ENCODE results near the gene CRIM1.

CRIM1 gene

GRCh38 chr2:36405183-36405582, 49.6 kb downstream of the CRIM1 start:
- H3K9ac ChIP-seq (ENCODE audit: low read depth in 1 of 2, low read length in 2 of 2), result no peak overlapping the region
- no peaks in the 10 kb centered on the region for H3K9me3 ChIP-seq (ENCODE audit: control insufficient read depth in 2 of 2, low read length in 2 of 2)
- H3K36me3 ChIP-seq (ENCODE audit: control insufficient read depth in 2 of 2, insufficient read depth in 2 of 2, low read length in 2 of 2), result no peaks in the 10 kb centered on the region
- no peak overlapping the region for H3K27ac ChIP-seq (ENCODE audit: low read depth in 2 of 2, low read length in 2 of 2)
- H3K4me1 ChIP-seq (ENCODE audit: control insufficient read depth in 2 of 2, insufficient read depth in 2 of 2, low read length in 2 of 2), result peaks cover 0 to 2% of the 10 kb centered on the region in 2 donors
- H3K4me3 ChIP-seq (ENCODE audit: low read length in 2 of 2), result no peak overlapping the region
- H3K27me3 ChIP-seq (ENCODE audit: control insufficient read depth in 2 of 2, insufficient read depth in 2 of 2, low read length in 2 of 2), result no peaks in the 10 kb centered on the region

GRCh38 chr2:36406296-36406695, 50.7 kb downstream of the CRIM1 start:
- no peaks in the 10 kb centered on the region for H3K36me3 ChIP-seq (ENCODE audit: control insufficient read depth in 2 of 2, insufficient read depth in 2 of 2, low read length in 2 of 2)

GRCh38 chr2:36407413-36407812, 51.8 kb downstream of the CRIM1 start:
- no peaks in the 10 kb centered on the region for H3K36me3 ChIP-seq (ENCODE audit: control insufficient read depth in 2 of 2, insufficient read depth in 2 of 2, low read length in 2 of 2)
- no peak overlapping the region for H3K9ac ChIP-seq (ENCODE audit: low read depth in 1 of 2, low read length in 2 of 2)
- H3K9me3 ChIP-seq (ENCODE audit: control insufficient read depth in 2 of 2, low read length in 2 of 2), result no peaks in the 10 kb centered on the region
- H3K27ac ChIP-seq (ENCODE audit: low read depth in 2 of 2, low read length in 2 of 2), result no peak overlapping the region
- H3K4me1 ChIP-seq (ENCODE audit: control insufficient read depth in 2 of 2, insufficient read depth in 2 of 2, low read length in 2 of 2), result peaks cover 0 to 5% of the 10 kb centered on the region in 2 donors
- no peaks in the 10 kb centered on the region for H3K27me3 ChIP-seq (ENCODE audit: control insufficient read depth in 2 of 2, insufficient read depth in 2 of 2, low read length in 2 of 2)
- no peak overlapping the region for H3K4me3 ChIP-seq (ENCODE audit: low read length in 2 of 2)

More at GRCh38 chr2:36406296-36406695, 50.7 kb downstream of the CRIM1 start:
- H3K4me3 ChIP-seq (ENCODE audit: low read length in 2 of 2), result no peak overlapping the region
- no peak overlapping the region for H3K27ac ChIP-seq (ENCODE audit: low read depth in 2 of 2, low read length in 2 of 2)
- no peak overlapping the region for H3K9ac ChIP-seq (ENCODE audit: low read depth in 1 of 2, low read length in 2 of 2)
- H3K9me3 ChIP-seq (ENCODE audit: control insufficient read depth in 2 of 2, low read length in 2 of 2), result no peaks in the 10 kb centered on the region
- H3K4me1 ChIP-seq (ENCODE audit: control insufficient read depth in 2 of 2, insufficient read depth in 2 of 2, low read length in 2 of 2), result peaks cover 0 to 2% of the 10 kb centered on the region in 2 donors
- no peaks in the 10 kb centered on the region for H3K27me3 ChIP-seq (ENCODE audit: control insufficient read depth in 2 of 2, insufficient read depth in 2 of 2, low read length in 2 of 2)

- Histone ChIP-seq H3K9me3 (ENCODE audit: control insufficient read depth in 2 of 2, low read length in 2 of 2) (no peaks in the 10 kb centered on the region), H3K9ac (ENCODE audit: low read depth in 1 of 2, low read length in 2 of 2) (no peak overlapping the region), H3K27me3 (ENCODE audit: control insufficient read depth in 2 of 2, insufficient read depth in 2 of 2, low read length in 2 of 2) (no peaks in the 10 kb centered on the region), H3K27ac (ENCODE audit: low read depth in 2 of 2, low read length in 2 of 2) (no peak overlapping the region), H3K36me3 (ENCODE audit: control insufficient read depth in 2 of 2, insufficient read depth in 2 of 2, low read length in 2 of 2) (no peaks in the 10 kb centered on the region), H3K4me1 (ENCODE audit: control insufficient read depth in 2 of 2, insufficient read depth in 2 of 2, low read length in 2 of 2) (peaks cover 0 to 5% of the 10 kb centered on the region in 2 donors), H3K4me3 (ENCODE audit: low read length in 2 of 2) (no peak overlapping the region)
These were observed 52.7 kb downstream of the CRIM1 start for GRCh38 chr2:36408198-36408703.

- peaks cover 0 to 3% of the 10 kb centered on the region in 2 donors for H3K4me1 ChIP-seq (ENCODE audit: control insufficient read depth in 2 of 2, insufficient read depth in 2 of 2, low read length in 2 of 2)
- H3K4me3 ChIP-seq (ENCODE audit: low read length in 2 of 2), result no peak overlapping the region
- no peak overlapping the region for H3K27ac ChIP-seq (ENCODE audit: low read depth in 2 of 2, low read length in 2 of 2)
- no peaks in the 10 kb centered on the region for H3K27me3 ChIP-seq (ENCODE audit: control insufficient read depth in 2 of 2, insufficient read depth in 2 of 2, low read length in 2 of 2)
- no peak overlapping the region for H3K9ac ChIP-seq (ENCODE audit: low read depth in 1 of 2, low read length in 2 of 2)
- no peaks in the 10 kb centered on the region for H3K9me3 ChIP-seq (ENCODE audit: control insufficient read depth in 2 of 2, low read length in 2 of 2)
- no peaks in the 10 kb centered on the region for H3K36me3 ChIP-seq (ENCODE audit: control insufficient read depth in 2 of 2, insufficient read depth in 2 of 2, low read length in 2 of 2)
These were observed 53.8 kb downstream of the CRIM1 start for GRCh38 chr2:36409335-36409734.

- Histone ChIP-seq H3K9ac (ENCODE audit: low read depth in 1 of 2, low read length in 2 of 2) (no peak overlapping the region), H3K36me3 (ENCODE audit: control insufficient read depth in 2 of 2, insufficient read depth in 2 of 2, low read length in 2 of 2) (no peaks in the 10 kb centered on the region), H3K27ac (ENCODE audit: low read depth in 2 of 2, low read length in 2 of 2) (no peak overlapping the region), H3K9me3 (ENCODE audit: control insufficient read depth in 2 of 2, low read length in 2 of 2) (no peaks in the 10 kb centered on the region), H3K4me3 (ENCODE audit: low read length in 2 of 2) (no peak overlapping the region), H3K27me3 (ENCODE audit: control insufficient read depth in 2 of 2, insufficient read depth in 2 of 2, low read length in 2 of 2) (no peaks in the 10 kb centered on the region), H3K4me1 (ENCODE audit: control insufficient read depth in 2 of 2, insufficient read depth in 2 of 2, low read length in 2 of 2) (peaks cover 0 to 3% of the 10 kb centered on the region in 2 donors)
These were observed 54.4 kb downstream of the CRIM1 start for GRCh38 chr2:36409935-36410334.

- peaks cover 0 to 3% of the 10 kb centered on the region in 2 donors for H3K4me1 ChIP-seq (ENCODE audit: control insufficient read depth in 2 of 2, insufficient read depth in 2 of 2, low read length in 2 of 2)
These were observed 55.1 kb downstream of the CRIM1 start for GRCh38 chr2:36410681-36411080.

GRCh38 chr2:36411962-36412444, 56.4 kb downstream of the CRIM1 start:
- Histone ChIP-seq H3K4me1 (ENCODE audit: control insufficient read depth in 2 of 2, insufficient read depth in 2 of 2, low read length in 2 of 2) (peaks cover 0 to 10% of the 10 kb centered on the region in 2 donors), H3K9ac (ENCODE audit: low read depth in 1 of 2, low read length in 2 of 2) (no peak overlapping the region), H3K9me3 (ENCODE audit: control insufficient read depth in 2 of 2, low read length in 2 of 2) (no peaks in the 10 kb centered on the region), H3K4me3 (ENCODE audit: low read length in 2 of 2) (no peak overlapping the region), H3K27ac (ENCODE audit: low read depth in 2 of 2, low read length in 2 of 2) (no peak overlapping the region), H3K36me3 (ENCODE audit: control insufficient read depth in 2 of 2, insufficient read depth in 2 of 2, low read length in 2 of 2) (no peaks in the 10 kb centered on the region), H3K27me3 (ENCODE audit: control insufficient read depth in 2 of 2, insufficient read depth in 2 of 2, low read length in 2 of 2) (no peaks in the 10 kb centered on the region)

More at GRCh38 chr2:36410681-36411080, 55.1 kb downstream of the CRIM1 start:
- Histone ChIP-seq H3K4me3 (ENCODE audit: low read length in 2 of 2) (no peak overlapping the region), H3K9ac (ENCODE audit: low read depth in 1 of 2, low read length in 2 of 2) (no peak overlapping the region), H3K27ac (ENCODE audit: low read depth in 2 of 2, low read length in 2 of 2) (no peak overlapping the region), H3K36me3 (ENCODE audit: control insufficient read depth in 2 of 2, insufficient read depth in 2 of 2, low read length in 2 of 2) (no peaks in the 10 kb centered on the region), H3K27me3 (ENCODE audit: control insufficient read depth in 2 of 2, insufficient read depth in 2 of 2, low read length in 2 of 2) (no peaks in the 10 kb centered on the region), H3K9me3 (ENCODE audit: control insufficient read depth in 2 of 2, low read length in 2 of 2) (no peaks in the 10 kb centered on the region)

- Histone ChIP-seq H3K9me3 (ENCODE audit: control insufficient read depth in 2 of 2, low read length in 2 of 2) (no peaks in the 10 kb centered on the region), H3K4me3 (ENCODE audit: low read length in 2 of 2) (no peak overlapping the region), H3K36me3 (ENCODE audit: control insufficient read depth in 2 of 2, insufficient read depth in 2 of 2, low read length in 2 of 2) (no peaks in the 10 kb centered on the region), H3K27me3 (ENCODE audit: control insufficient read depth in 2 of 2, insufficient read depth in 2 of 2, low read length in 2 of 2) (no peaks in the 10 kb centered on the region), H3K9ac (ENCODE audit: low read depth in 1 of 2, low read length in 2 of 2) (no peak overlapping the region), H3K27ac (ENCODE audit: low read depth in 2 of 2, low read length in 2 of 2) (no peak overlapping the region), H3K4me1 (ENCODE audit: control insufficient read depth in 2 of 2, insufficient read depth in 2 of 2, low read length in 2 of 2) (peaks cover 0 to 13% of the 10 kb centered on the region in 2 donors)
These were observed 57.6 kb downstream of the CRIM1 start for GRCh38 chr2:36413218-36413617.

- Histone ChIP-seq H3K9me3 (ENCODE audit: control insufficient read depth in 2 of 2, low read length in 2 of 2) (no peaks in the 10 kb centered on the region), H3K27me3 (ENCODE audit: control insufficient read depth in 2 of 2, insufficient read depth in 2 of 2, low read length in 2 of 2) (no peaks in the 10 kb centered on the region), H3K9ac (ENCODE audit: low read depth in 1 of 2, low read length in 2 of 2) (no peak overlapping the region), H3K4me3 (ENCODE audit: low read length in 2 of 2) (no peak overlapping the region), H3K36me3 (ENCODE audit: control insufficient read depth in 2 of 2, insufficient read depth in 2 of 2, low read length in 2 of 2) (no peaks in the 10 kb centered on the region), H3K27ac (ENCODE audit: low read depth in 2 of 2, low read length in 2 of 2) (no peak overlapping the region), H3K4me1 (ENCODE audit: control insufficient read depth in 2 of 2, insufficient read depth in 2 of 2, low read length in 2 of 2) (peaks cover 0 to 13% of the 10 kb centered on the region in 2 donors)
These were observed 58.7 kb downstream of the CRIM1 start for GRCh38 chr2:36414307-36414706.

Data from mucosa of rectum (tissue), 2 donors.